Liver (tissue), 9 donors: ENCODE data around the gene CTTN. TPM values are rescaled to one million over a fixed set of nuclear protein-coding genes. Genes with fewer than 3 reads are reported as not detected.

Experiments
- DNase-seq: peaks from one replicate; pipeline ENCODE4 v3.0.0-alpha.2; 2017; ENCODE audit warnings: low spot score
- H3K27ac ChIP-seq, 2 donors: one replicate each; pipeline ENCODE4 v1.7.0; 2013; ENCODE audit warnings: inconsistent platforms in 2 of 2, low read length in 2 of 2, control low read depth in 1 of 2, low read depth in 1 of 2, mild to moderate bottlenecking in 1 of 2
- H3K27me3 ChIP-seq, 4 donors: one replicate each; pipeline versions ENCODE4 v1.6.1 to v1.7.0; 2013; ENCODE audit warnings: low read length in 3 of 4, inconsistent platforms in 1 of 4, mild to moderate bottlenecking in 1 of 4, moderate library complexity in 1 of 4; ENCODE audit not compliant: control insufficient read depth in 4 of 4, insufficient read depth in 4 of 4
- H3K36me3 ChIP-seq, 4 donors: one replicate each; pipeline versions ENCODE4 v1.6.1 to v1.7.0; 2013; ENCODE audit warnings: low read length in 3 of 4, mild to moderate bottlenecking in 3 of 4, low read depth in 1 of 4, moderate library complexity in 1 of 4; ENCODE audit not compliant: control insufficient read depth in 4 of 4, insufficient read depth in 3 of 4
- H3K4me1 ChIP-seq, 4 donors: one replicate each; pipeline versions ENCODE4 v1.6.1 to v1.7.0; 2013; ENCODE audit warnings: low read length in 3 of 4, mild to moderate bottlenecking in 3 of 4, moderate library complexity in 1 of 4; ENCODE audit not compliant: control insufficient read depth in 4 of 4, insufficient read depth in 4 of 4
- H3K4me3 ChIP-seq, 3 donors: one replicate each; pipeline versions ENCODE4 v1.6.1 to v1.7.0; 2013; ENCODE audit warnings: low read length in 3 of 3, control low read depth in 1 of 3, low read depth in 1 of 3, mild to moderate bottlenecking in 1 of 3
- H3K9ac ChIP-seq, 2 donors: one replicate each; pipeline ENCODE4 v1.7.0; 2013; ENCODE audit warnings: low read length in 2 of 2, mild to moderate bottlenecking in 2 of 2, moderate library complexity in 2 of 2, control low read depth in 1 of 2, low read depth in 1 of 2
- H3K9me3 ChIP-seq, 4 donors: one replicate each; pipeline versions ENCODE4 v1.6.1 to v1.7.0; 2013; ENCODE audit warnings: low read length in 3 of 4; ENCODE audit not compliant: control insufficient read depth in 4 of 4
- ATF3 ChIP-seq: IDR thresholded peaks from 2 replicates; pipeline ENCODE4 v1.6.1; 2016; ENCODE audit warnings: antibody characterized with exemption
- CTCF ChIP-seq: fragments of 150-350 bp; IDR thresholded peaks from 2 replicates; pipeline ENCODE4 v1.5.1; 2017; ENCODE audit warnings: improper control_type of control experiment, low read depth, low read length; ENCODE audit not compliant: missing input control
- EGR1 ChIP-seq, 2 donors: IDR thresholded peaks; 2 replicates each; pipeline ENCODE4 v1.6.1; 2016 to 2018; ENCODE audit warnings: antibody characterized with exemption in 2 of 2, low read depth in 2 of 2
- FOXA2 ChIP-seq: IDR thresholded peaks from 2 replicates; pipeline ENCODE4 v1.6.1; 2016; ENCODE audit warnings: antibody characterized with exemption
- HNF4A ChIP-seq, 2 donors: conservative IDR thresholded peaks; 2 replicates each; pipeline ENCODE4 v1.6.1; 2016; ENCODE audit warnings: antibody characterized with exemption in 2 of 2, mild to moderate bottlenecking in 2 of 2
- HNF4G ChIP-seq: IDR thresholded peaks from 2 replicates; pipeline ENCODE4 v1.6.1; 2016; ENCODE audit warnings: antibody characterized with exemption
- JUND ChIP-seq, 2 donors: IDR thresholded peaks; 2 replicates each; pipeline ENCODE4 v1.6.1; 2016; ENCODE audit warnings: antibody characterized with exemption in 2 of 2
- MAX ChIP-seq: IDR thresholded peaks from 2 replicates; pipeline ENCODE4 v1.6.1; 2016; ENCODE audit warnings: antibody characterized with exemption
- RAD21 ChIP-seq, 2 donors: IDR thresholded peaks; 2 replicates each; pipeline ENCODE4 v1.6.1; 2016; ENCODE audit warnings: antibody characterized with exemption in 2 of 2, mild to moderate bottlenecking in 2 of 2
- REST ChIP-seq: IDR thresholded peaks from 2 replicates; pipeline ENCODE4 v1.6.1; 2016; ENCODE audit warnings: antibody characterized with exemption, mild to moderate bottlenecking
- TAF1 ChIP-seq: conservative IDR thresholded peaks from 2 replicates; pipeline ENCODE4 v1.6.1; 2016; ENCODE audit warnings: antibody characterized with exemption, mild to moderate bottlenecking
- ZBTB33 ChIP-seq: IDR thresholded peaks from 2 replicates; pipeline ENCODE4 v1.6.1; 2016; ENCODE audit warnings: antibody characterized with exemption
- WGBS: extraction: QIAGEN DNeasy Blood & Tissue Kit; methylation state at CpG from one replicate; pipeline ENCODE4 v1.1.7; 2013; 5-methylcytosine and 5-hydroxymethylcytosine counted together
- polyA plus RNA-seq, 2 donors: library from polyadenylated mRNA; stranded (reverse) in 1 of 2; unstranded in 1 of 2; fragments of 200-250 nt in 1 of 2; fragments of >200 nt in 1 of 2; fragmentation: Nextera tagmentation in 1 of 2; extraction: Ambion mirVana in 1 of 2; gene quantifications; one replicate each; pipeline versions ENCODE4 v1.2.1 to v1.2.3, GENCODE V29; 2013 to 2015
- total RNA-seq, 2 donors: library from RNA; depleted of rRNA; stranded (reverse); fragments of >200 nt; gene quantifications; one replicate each; pipeline ENCODE4 v1.2.3, GENCODE V29; 2014
- donor health status: healthy.
- donor health status: healthy.
- donor health status: healthy.
- donor health status: healthy.
- donor health status: healthy.

CTTN gene
- total and polyA plus RNA-seq, 4 donors, result 38.7 to 136 (median 45.4) TPM

- no peak for DNase-seq
These were observed 45.4 kb downstream of the CTTN start for GRCh38 chr11:70443773-70444030.

More at GRCh38 chr11:70443773-70444030, 45.4 kb downstream of the CTTN start:
- TF ChIP-seq ATF3, result no peak
- TF ChIP-seq RAD21 (IDR thresholded peaks at IDR 0.05), result no peak
- TF ChIP-seq JUND (IDR thresholded peaks at IDR 0.05), result no peak
- TF ChIP-seq MAX, result no peak
- no peak for TF ChIP-seq HNF4G
- TF ChIP-seq EGR1 (IDR thresholded peaks at IDR 0.05; ENCODE audit: low read depth in 2 of 2), result no peak
- TF ChIP-seq CTCF, result no peak
- no peak for TF ChIP-seq TAF1
- TF ChIP-seq REST, result no peak
- no peak for TF ChIP-seq FOXA2
- TF ChIP-seq ZBTB33, result no peak
- TF ChIP-seq HNF4A (conservative IDR thresholded peaks at IDR 0.05), result no peak
- WGBS, result 81% methylated on average over 11 of the region's 11 CpGs
- Histone ChIP-seq H3K27me3 (no peaks in the 10 kb centered on the region), H3K4me1 (peaks cover 0 to 4% (median 0%) of the 10 kb centered on the region in 4 donors), H3K4me3 (no peak overlapping the region), H3K9me3 (peaks cover 0 to 5% (median 2%) of the 10 kb centered on the region in 4 donors), H3K9ac (no peak overlapping the region), H3K36me3 (no peaks in the 10 kb centered on the region), H3K27ac (no peak overlapping the region)
